ENCODE measurements around the gene CLCN1. TPM values are rescaled to one million over a fixed set of nuclear protein-coding genes. Genes with fewer than 3 reads are reported as not detected.

CLCN1 gene
- total and polyA plus RNA-seq, 2 of the 8 experiments (the other 6 are each of a cell fraction or from before 2014, with no cell fraction given), result 0.36 to 0.41 TPM

DNA sequence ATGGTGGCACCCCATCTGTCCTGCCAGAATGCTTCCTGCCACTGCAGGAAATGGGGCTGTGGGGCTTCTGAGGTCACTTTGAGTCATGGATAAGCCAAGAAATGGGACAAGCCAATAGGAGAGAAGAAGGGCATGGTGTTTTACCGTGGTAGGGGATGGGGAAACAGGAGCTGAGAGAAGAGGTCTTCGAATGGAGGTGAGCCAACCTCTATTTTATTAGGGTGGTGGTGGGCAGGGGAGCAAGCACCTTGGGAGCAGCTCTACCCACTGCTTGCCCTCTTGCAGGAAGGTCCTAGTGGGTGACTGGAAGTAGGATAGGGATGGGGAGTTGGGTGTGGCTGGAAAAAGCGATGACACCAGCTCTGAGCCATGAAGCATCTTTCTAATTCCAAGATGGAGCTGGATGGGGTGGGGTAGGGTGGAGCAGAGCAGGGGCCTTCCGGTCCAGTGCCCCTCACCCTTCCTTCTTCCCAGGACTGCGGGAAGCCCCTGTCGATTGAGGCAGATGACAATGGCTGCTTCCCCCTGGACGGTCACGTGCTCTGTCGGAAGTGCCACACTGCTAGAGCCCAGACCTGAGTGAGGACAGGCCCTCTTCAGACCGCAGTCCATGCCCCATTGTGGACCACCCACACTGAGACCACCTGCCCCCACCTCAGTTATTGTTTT is 74.3 kb downstream of the CLCN1 start (continued):
- TF ChIP-seq, protein P1, sequence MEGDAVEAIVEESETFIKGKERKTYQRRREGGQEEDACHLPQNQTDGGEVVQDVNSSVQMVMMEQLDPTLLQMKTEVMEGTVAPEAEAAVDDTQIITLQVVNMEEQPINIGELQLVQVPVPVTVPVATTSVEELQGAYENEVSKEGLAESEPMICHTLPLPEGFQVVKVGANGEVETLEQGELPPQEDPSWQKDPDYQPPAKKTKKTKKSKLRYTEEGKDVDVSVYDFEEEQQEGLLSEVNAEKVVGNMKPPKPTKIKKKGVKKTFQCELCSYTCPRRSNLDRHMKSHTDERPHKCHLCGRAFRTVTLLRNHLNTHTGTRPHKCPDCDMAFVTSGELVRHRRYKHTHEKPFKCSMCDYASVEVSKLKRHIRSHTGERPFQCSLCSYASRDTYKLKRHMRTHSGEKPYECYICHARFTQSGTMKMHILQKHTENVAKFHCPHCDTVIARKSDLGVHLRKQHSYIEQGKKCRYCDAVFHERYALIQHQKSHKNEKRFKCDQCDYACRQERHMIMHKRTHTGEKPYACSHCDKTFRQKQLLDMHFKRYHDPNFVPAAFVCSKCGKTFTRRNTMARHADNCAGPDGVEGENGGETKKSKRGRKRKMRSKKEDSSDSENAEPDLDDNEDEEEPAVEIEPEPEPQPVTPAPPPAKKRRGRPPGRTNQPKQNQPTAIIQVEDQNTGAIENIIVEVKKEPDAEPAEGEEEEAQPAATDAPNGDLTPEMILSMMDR (IDR thresholded peaks at IDR 0.05; ENCODE audit: control extremely low read depth in 1 of 3, insufficient read depth in 1 of 3, low read depth in 1 of 3, low read length in 3 of 3), result no peak
